Panc1 (cell line): ENCODE results near the gene WNT11. TPM values are rescaled to one million over a fixed set of nuclear protein-coding genes. Genes with fewer than 3 reads are reported as not detected.

Experiments
- ATAC-seq: fragments of 200-7000 bp; cut with Tn5 transposase; 2 replicates; pipeline ENCODE4 v1.9.1; 2020; ENCODE audit warnings: mild to moderate bottlenecking, moderate library complexity
- BruUV-seq: library from RNA; stranded (reverse); fragments of 400-500 nt; replicated peaks from 2 replicates; lab custom pipeline; 2021; lab: Mats Ljungman, UMichigan
- CTCF ChIA-PET: fragments of 300-600 bp; sonication (Branson Sonifier 250); formaldehyde crosslinking; loops from one replicate; lab custom pipeline; 2022; ENCODE audit warnings: antibody characterized with exemption; lab: Charles Lee
- POLR2A ChIA-PET: fragments of 300-600 bp; sonication (Branson Sonifier 250); formaldehyde crosslinking; loops from one replicate; lab custom pipeline; 2022; ENCODE audit warnings: antibody characterized with exemption; lab: Charles Lee
- DNase-seq: peaks from one replicate; pipeline ENCODE4 v3.0.0-alpha.2; 2010; ENCODE audit warnings: low read depth, low spot score
- H3K27ac ChIP-seq: 2 replicates; pipeline ENCODE4 v1.5.1; 2011; ENCODE audit warnings: mild to moderate bottlenecking, low read length, inconsistent platforms
- H3K27me3 ChIP-seq: fragments of 200-500 bp; sonication (Bioruptor generic); 2 replicates; pipeline ENCODE4 v1.6.0; 2014; ENCODE audit warnings: low read length, inconsistent platforms; ENCODE audit not compliant: control insufficient read depth, insufficient read depth
- H3K36me3 ChIP-seq: fragments of 200-500 bp; sonication (Bioruptor generic); 2 replicates; pipeline ENCODE4 v1.5.1; 2014; ENCODE audit warnings: inconsistent platforms, mild to moderate bottlenecking, low read length, moderate library complexity; ENCODE audit not compliant: control insufficient read depth, insufficient read depth
- H3K4me1 ChIP-seq: 2 replicates; pipeline ENCODE4 v1.5.1; 2011; ENCODE audit warnings: inconsistent platforms, mild to moderate bottlenecking, low read length, moderate library complexity; ENCODE audit not compliant: control insufficient read depth, insufficient read depth
- H3K4me3 ChIP-seq, 2 experiments: 2 replicates each; pipeline ENCODE4 v1.5.1; 2011 to 2012; ENCODE audit warnings: low read depth in 2 of 2, low read length in 2 of 2, mild to moderate bottlenecking in 2 of 2, inconsistent platforms in 1 of 2, moderate library complexity in 1 of 2
- H3K9me3 ChIP-seq: fragments of 200-500 bp; sonication (Bioruptor generic); 2 replicates; pipeline ENCODE4 v1.5.1; 2014; ENCODE audit warnings: low read depth, mild to moderate bottlenecking, inconsistent platforms, low read length, moderate library complexity; ENCODE audit not compliant: control insufficient read depth, insufficient read depth
- POLR2AphosphoS5 ChIP-seq: IDR thresholded peaks from 2 replicates; pipeline ENCODE4 v1.6.1; 2012; ENCODE audit warnings: mild to moderate bottlenecking, low read depth, low read length, moderate library complexity
- SIN3A ChIP-seq: IDR thresholded peaks from 2 replicates; pipeline ENCODE4 v1.6.1; 2012; ENCODE audit warnings: low read depth, mild to moderate bottlenecking, low read length, moderate library complexity, borderline replicate concordance; ENCODE audit not compliant: insufficient read depth
- TCF7L2 ChIP-seq: IDR thresholded peaks from 2 replicates; pipeline ENCODE4 v1.6.1; 2011; ENCODE audit warnings: mild to moderate bottlenecking, low read depth, low read length, inconsistent platforms
- in situ Hi-C: cut with HindIII; loops from 2 replicates; pipeline ENCODE4 v1.10.0; 2016; ENCODE audit warnings: low sequenced_read_pairs, low pct_unique_long_range_greater_than_20kb
- intact Hi-C: fragments of 100-400 bp; cut with micrococcal nuclease; formaldehyde crosslinking; loops from one replicate; pipeline ENCODE4 v1.10.0; 2022; ENCODE audit not compliant: unreplicated experiment
- total RNA-seq: library from RNA; stranded (reverse); gene quantifications from one replicate; pipeline ENCODE4 v1.2.1, GENCODE V29; 2021; ENCODE audit not compliant: unreplicated experiment
- TF ChIP-seq, protein P1 (sequence below), 2 experiments: IDR thresholded peaks; 2 replicates each; pipeline ENCODE4 v1.6.1; 2011 to 2012; ENCODE audit warnings: low read depth in 2 of 2, control low read depth in 1 of 2, low read length in 1 of 2, mild to moderate bottlenecking in 1 of 2, moderate library complexity in 1 of 2; ENCODE audit not compliant: insufficient read depth in 1 of 2
- TF ChIP-seq, protein P2 (sequence below): fragments of 450-650 bp; IDR thresholded peaks from 2 replicates; pipeline ENCODE4 v1.5.1; 2017; ENCODE audit warnings: mild to moderate bottlenecking

The WNT11 gene
- total RNA-seq, 1 experiment from 2014 or later: 1.1 TPM

DNA sequence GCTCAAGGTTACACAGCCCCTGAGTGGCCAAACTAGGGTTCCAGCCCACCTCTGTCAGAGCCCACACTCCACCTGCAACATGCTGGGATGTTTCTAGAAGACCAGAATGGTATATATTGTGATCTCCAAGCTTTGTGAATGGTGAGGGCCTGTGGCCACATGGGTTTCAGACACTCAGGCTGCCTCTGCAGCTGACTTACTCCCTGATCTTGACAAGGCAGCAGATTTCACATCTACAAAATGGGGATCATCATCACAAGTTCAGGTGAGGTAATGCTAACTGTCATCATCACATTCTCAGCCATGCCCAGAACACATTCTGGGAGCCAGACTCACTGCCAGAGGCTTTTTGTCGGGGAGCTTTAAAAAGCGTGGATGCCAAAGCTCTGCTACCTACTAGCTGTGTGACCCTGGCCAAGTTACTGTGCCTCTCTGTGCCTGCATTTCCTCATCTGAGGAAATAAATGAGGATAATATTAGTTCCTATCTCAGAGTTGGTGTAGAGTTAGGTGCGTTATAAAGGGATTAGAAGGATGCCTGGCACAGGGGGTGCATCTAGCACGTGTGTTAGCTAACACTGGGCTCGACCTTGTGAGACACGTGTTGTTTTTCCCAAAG, 24.9 kb upstream of the WNT11 start:
- Histone ChIP-seq H3K27ac (no peak overlapping the region), H3K9me3 (no peaks in the 10 kb centered on the region), H3K4me1 (peaks cover 12% of the 10 kb centered on the region; the same call in 1 of the 2 replicates), H3K36me3 (no peaks in the 10 kb centered on the region), H3K4me3 (no peak overlapping the region), H3K27me3 (no peaks in the 10 kb centered on the region)
- DNase-seq (no peak), ATAC-seq (no peak)
- POLR2A ChIA-PET: no interaction called here
- intact Hi-C loops: no loop called here
- in situ Hi-C loops: no loop called here
- TF ChIP-seq SIN3A (no peak), TCF7L2 (no peak), POLR2AphosphoS5 (no peak)
- TF ChIP-seq, protein P1, sequence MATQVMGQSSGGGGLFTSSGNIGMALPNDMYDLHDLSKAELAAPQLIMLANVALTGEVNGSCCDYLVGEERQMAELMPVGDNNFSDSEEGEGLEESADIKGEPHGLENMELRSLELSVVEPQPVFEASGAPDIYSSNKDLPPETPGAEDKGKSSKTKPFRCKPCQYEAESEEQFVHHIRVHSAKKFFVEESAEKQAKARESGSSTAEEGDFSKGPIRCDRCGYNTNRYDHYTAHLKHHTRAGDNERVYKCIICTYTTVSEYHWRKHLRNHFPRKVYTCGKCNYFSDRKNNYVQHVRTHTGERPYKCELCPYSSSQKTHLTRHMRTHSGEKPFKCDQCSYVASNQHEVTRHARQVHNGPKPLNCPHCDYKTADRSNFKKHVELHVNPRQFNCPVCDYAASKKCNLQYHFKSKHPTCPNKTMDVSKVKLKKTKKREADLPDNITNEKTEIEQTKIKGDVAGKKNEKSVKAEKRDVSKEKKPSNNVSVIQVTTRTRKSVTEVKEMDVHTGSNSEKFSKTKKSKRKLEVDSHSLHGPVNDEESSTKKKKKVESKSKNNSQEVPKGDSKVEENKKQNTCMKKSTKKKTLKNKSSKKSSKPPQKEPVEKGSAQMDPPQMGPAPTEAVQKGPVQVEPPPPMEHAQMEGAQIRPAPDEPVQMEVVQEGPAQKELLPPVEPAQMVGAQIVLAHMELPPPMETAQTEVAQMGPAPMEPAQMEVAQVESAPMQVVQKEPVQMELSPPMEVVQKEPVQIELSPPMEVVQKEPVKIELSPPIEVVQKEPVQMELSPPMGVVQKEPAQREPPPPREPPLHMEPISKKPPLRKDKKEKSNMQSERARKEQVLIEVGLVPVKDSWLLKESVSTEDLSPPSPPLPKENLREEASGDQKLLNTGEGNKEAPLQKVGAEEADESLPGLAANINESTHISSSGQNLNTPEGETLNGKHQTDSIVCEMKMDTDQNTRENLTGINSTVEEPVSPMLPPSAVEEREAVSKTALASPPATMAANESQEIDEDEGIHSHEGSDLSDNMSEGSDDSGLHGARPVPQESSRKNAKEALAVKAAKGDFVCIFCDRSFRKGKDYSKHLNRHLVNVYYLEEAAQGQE (IDR thresholded peaks at IDR 0.05; ENCODE audit: insufficient read depth in 1 of 2, low read depth in 2 of 2, low read length in 1 of 2): no peak
- TF ChIP-seq, protein P2, sequence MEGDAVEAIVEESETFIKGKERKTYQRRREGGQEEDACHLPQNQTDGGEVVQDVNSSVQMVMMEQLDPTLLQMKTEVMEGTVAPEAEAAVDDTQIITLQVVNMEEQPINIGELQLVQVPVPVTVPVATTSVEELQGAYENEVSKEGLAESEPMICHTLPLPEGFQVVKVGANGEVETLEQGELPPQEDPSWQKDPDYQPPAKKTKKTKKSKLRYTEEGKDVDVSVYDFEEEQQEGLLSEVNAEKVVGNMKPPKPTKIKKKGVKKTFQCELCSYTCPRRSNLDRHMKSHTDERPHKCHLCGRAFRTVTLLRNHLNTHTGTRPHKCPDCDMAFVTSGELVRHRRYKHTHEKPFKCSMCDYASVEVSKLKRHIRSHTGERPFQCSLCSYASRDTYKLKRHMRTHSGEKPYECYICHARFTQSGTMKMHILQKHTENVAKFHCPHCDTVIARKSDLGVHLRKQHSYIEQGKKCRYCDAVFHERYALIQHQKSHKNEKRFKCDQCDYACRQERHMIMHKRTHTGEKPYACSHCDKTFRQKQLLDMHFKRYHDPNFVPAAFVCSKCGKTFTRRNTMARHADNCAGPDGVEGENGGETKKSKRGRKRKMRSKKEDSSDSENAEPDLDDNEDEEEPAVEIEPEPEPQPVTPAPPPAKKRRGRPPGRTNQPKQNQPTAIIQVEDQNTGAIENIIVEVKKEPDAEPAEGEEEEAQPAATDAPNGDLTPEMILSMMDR: no peak
- BruUV-seq: no TSS peak
- CTCF ChIA-PET: interaction anchor here (0.9 to 1.2 kb wide), 2 partner anchors 18 to 23 kb away, joined by 3 to 5 read pairs; no protein-coding TSS in a partner anchor

DNA sequence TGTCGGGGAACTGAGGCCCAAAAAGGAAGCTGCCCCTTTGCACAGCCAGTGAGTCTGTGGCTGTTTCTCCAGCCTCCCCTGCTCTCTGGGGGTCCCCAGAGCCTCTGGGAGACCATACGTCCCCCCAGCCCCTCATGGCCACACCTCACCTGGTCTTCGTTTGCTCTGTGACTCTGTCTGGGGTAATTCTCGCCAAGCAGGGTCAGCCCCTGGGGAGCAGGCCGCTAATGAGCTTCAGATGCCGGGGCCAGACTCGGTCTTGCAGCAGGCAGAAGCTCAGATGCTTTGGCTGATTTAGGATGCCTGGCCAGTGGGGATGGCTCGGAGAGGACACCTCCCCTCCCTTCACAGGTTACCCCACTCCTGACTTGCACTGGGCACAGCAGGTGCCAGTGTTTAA, 24.1 kb upstream of the WNT11 start:
- intact Hi-C loops (no loop called here), in situ Hi-C loops (no loop called here)
- no TSS peak for BruUV-seq
- ATAC-seq (no peak), DNase-seq (no peak)
- POLR2A ChIA-PET: interaction anchor here (0.7 kb wide), 1 partner anchor 556 kb away, joined by 7 read pairs; no protein-coding TSS in a partner anchor
- TF ChIP-seq, protein P2: no peak
- TF ChIP-seq TCF7L2 (no peak), POLR2AphosphoS5 (no peak), SIN3A (no peak)
- TF ChIP-seq, protein P1 (IDR thresholded peaks at IDR 0.05; ENCODE audit: insufficient read depth in 1 of 2, low read depth in 2 of 2, low read length in 1 of 2): no peak
- CTCF ChIA-PET: interaction anchor here (1.2 kb wide), 1 partner anchor 22 kb away, joined by 5 read pairs; no protein-coding TSS in a partner anchor
- Histone ChIP-seq H3K4me3 (no peak overlapping the region), H3K4me1 (peaks cover 12% of the 10 kb centered on the region; the same call in 1 of the 2 replicates), H3K27me3 (no peaks in the 10 kb centered on the region), H3K27ac (no peak overlapping the region), H3K9me3 (no peaks in the 10 kb centered on the region), H3K36me3 (no peaks in the 10 kb centered on the region)
